NOMO-1 treated with dmso at 0.1 percent for 144 hours (cell line): ENCODE measurements around the gene PFKP.

Experiments used
- DNase-seq: peaks from one replicate; lab custom pipeline; 2025; ENCODE audit not compliant: unreplicated experiment; lab: John Stamatoyannopoulos, UW

PFKP gene

DNA sequence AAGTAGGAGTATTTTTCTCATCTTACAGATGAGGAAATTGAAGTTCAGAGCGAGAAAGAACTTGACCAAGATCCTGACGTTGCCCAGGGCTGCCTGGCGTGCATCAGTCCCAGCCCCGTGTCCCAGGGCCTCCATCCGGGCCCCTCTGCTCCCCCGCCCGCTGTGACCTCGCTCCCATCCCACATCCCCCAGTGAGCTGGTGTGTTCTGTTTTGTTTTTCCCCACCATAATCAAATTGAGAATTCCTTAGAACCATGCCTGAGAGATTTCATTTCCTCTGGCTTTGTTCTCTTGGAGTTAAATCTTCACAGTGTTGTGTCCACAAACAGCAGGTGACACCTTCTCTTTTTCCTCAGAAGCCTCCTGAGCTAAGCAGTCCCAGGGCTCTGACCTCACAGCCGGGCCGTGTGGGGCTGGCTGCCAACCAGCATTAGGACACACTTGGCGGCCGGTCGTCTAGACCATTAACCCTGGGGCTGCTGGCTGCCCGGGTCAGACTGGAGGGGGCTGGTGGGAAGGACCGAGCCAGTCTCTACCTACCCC is 44.3 kb downstream of the PFKP start:
- DNase-seq: no peak

DNA sequence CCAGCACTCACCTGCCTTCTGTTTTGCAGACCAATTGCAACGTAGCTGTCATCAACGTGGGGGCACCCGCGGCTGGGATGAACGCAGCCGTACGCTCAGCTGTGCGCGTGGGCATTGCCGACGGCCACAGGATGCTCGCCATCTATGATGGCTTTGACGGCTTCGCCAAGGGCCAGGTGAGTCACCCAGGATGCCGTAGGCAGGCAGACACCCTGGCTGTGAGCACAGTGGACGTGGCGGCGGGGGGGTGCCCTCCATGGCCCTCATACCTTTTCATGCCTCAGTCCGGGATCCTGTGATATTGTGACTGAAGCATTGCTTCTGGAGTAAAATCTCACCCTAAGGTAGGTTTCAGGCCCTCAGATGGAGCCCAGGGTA is 46.0 kb downstream of the PFKP start:
- no peak for DNase-seq

DNA sequence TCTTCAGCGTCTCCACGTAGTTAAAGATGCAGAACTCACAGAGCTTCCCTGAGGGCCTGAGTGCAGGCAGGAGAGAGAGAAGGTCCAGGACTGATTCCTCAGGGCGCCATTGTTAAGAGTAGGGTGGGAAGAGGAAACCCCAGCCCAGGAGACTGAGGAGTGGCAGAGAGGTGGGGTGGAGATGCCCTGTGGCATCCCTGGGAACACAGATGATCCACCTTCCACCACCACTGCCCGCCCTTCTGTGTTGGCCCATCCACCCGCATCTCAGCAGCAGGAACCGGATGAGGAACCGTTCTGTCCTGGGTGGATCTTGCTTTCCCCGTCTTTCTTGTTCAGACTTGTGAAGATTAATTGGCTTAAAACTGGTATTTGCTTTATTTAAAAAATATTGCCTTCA is 48.3 kb downstream of the PFKP start:
- no peak for DNase-seq

DNA sequence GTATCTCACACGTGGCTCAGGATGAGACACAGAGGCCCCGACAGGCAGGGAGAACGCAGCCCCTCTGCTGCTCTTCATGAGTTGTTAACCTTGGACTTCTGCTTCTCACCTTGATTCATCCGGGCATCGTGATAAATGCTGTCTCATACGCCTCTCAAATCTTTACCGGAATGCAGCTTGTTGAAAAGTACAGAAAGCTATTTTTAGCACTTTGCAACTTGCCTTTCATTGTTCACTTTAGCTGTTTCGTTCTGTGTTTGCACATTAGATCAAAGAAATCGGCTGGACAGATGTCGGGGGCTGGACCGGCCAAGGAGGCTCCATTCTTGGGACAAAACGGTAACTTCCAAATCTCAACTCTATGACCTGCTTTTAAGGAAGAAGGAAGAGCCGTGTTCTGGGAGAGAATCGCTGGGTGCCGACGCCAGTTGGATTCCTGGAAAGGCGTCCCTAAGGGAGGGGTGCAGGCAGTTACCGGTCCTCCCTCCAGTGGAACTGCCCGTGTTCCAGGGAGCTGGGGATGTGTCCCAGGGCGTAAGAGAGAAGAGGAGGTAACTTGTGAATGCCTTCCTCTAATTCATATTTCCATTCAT is 49.3 kb downstream of the PFKP start:
- no peak for DNase-seq

DNA sequence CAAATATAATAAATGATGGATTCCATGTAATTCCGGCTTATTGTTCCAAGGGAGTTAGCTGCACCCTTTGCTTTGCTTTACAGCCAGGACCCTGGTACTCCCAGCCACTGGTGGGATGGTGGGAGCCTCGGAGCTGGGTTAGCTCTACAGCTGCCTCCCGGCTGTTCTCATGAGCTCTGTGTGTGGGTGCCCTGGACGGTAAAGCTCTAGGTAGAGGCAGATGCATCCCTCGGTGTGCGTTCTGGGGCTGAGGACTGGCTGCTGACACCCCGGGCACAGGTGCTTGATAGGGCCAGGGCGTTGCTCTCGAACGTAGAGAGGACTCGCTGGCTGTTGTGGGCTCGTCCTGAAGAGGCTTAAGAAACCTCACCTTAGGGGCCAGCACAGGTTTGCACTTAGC is 50.1 kb downstream of the PFKP start:
- no peak for DNase-seq

DNA sequence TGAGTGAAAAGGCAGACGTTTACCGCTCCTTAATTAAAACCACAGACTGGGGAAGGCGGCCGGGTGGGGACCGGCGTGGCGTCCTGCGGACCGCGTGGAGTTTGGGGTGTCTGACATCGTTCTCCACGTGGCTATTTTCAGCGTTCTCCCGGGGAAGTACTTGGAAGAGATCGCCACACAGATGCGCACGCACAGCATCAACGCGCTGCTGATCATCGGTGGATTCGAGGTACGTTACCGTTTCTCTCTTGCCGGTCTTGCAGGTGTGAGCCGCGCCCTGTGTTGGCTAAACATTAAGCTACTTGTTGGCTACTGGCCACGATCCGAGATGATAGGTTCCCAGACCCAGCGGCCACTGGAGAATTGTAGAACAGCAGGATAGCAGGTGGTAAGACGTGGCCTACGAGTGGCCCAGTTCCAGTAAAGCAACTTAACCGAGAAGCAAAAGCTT is 51.3 kb downstream of the PFKP start:
- DNase-seq: no peak

DNA sequence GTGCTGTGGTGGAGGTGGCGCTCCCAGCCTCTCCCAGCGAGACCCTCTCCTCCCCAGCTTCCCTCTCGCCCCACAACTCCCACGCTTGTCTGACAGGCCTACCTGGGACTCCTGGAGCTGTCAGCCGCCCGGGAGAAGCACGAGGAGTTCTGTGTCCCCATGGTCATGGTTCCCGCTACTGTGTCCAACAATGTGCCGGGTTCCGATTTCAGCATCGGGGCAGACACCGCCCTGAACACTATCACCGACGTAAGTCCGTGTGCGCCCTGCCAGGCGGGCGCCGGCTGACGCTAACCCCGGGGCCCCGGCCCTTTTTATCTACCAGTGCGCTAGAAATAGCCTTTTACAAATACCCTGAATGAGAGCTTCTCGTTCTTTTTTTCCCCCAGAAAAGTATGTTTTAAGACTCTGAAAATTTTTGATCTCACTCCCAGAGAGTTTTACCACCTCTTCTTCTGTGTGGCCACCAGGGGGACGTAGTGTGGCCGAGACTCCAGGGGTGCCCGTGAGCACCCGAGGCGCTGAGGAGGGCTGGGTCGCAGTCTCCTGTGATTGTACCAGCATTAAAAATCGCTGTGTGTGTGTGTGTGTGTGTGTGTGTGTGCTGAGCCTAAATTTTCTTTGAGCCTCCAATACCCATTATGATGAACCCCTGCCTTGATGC is 52.6 kb downstream of the PFKP start:
- DNase-seq: no peak

DNA sequence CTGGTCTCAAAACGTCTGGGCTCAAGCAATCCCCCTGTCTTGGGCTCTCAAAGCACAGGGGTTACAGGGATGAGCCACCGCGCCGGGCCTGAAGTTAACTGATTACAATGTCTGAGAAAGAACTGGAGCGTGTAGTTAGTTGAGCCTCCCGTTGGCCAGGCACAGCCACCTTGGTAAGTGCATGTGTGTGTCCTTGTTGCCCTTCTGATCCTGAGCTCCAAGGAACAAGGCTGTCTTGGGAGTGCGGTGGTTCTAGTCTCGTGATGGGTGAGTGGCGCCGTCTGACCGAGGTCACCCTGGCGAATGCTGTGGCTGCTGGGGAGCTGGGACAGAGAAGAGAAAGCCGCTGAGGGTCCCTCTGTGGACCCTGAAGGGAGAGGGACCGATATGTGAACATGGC is 54.7 kb downstream of the PFKP start:
- DNase-seq: no peak

DNA sequence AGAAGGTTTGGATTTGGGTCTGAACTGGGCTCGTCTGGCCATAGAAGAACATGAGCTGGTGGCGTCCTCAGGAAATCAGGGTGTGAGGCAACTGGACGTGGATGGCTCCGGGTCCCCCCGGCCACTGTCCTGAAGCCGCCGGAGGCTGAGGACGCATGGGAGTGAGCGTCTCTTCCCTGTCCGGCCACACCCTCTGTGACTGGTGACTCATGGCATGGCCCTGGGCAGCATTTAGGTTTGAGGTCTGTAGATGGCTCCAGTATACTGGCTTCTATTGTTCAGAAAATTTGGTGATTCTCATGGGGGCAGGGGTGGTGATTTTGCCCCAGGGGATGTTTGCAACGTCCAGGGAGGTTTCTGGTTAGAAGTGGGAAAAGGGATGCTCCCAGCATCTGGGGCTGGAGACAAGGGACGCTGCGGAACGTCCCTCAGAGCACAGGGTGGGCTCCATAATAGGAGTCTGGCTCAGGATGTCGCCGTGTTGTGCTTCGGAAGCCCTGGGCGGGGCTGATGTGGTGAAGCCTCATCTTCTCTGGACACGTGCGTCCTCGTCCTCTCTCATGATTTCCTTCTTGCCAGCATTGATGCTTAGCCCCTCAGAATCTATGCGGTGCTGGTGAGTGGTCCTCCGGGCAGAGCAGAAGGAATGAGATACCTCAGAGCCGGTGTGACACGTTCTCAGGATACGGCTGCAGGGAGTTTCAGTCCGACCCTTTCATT is 55.3 kb downstream of the PFKP start:
- DNase-seq: no peak

DNA sequence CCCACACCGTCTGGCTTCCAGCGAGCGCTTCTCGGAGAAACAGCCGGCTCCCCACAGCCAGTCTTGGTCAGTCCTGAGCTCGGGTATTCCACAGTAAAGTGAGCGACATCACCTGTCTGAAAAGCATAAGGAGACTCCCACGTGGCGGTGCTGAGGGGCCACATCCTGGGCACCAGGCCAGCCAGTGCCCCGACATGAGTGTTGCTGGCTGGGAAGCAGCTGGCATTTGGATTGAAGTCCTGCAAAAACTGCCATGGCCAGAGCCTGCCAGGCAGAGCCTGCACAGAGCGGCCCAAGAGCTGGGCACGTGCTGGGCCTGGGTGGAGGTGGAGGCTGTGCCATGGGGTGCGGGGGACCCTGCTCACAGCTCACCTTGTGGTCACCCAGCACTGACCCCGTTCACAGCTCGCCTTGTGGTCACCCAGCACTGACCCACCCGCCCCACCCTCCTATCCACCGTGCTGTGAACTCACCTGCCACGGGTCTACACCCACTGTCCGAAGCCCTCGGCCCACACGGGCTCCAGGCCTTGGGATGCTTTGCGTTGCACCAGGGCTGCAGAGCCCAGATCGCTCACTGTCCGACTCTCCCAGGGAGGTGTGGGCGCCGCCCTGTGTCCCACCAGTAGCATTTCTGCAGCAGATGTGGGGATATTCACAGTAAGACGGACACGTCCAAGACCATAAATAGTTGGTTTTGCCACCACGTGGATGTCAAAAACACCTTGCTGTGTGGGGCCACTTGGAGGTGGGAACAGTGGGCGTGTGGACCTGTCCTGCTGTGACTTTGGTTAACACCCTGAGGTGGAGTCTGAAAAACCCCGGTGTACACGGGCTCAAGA is 56.4 kb downstream of the PFKP start:
- DNase-seq: no peak

DNA sequence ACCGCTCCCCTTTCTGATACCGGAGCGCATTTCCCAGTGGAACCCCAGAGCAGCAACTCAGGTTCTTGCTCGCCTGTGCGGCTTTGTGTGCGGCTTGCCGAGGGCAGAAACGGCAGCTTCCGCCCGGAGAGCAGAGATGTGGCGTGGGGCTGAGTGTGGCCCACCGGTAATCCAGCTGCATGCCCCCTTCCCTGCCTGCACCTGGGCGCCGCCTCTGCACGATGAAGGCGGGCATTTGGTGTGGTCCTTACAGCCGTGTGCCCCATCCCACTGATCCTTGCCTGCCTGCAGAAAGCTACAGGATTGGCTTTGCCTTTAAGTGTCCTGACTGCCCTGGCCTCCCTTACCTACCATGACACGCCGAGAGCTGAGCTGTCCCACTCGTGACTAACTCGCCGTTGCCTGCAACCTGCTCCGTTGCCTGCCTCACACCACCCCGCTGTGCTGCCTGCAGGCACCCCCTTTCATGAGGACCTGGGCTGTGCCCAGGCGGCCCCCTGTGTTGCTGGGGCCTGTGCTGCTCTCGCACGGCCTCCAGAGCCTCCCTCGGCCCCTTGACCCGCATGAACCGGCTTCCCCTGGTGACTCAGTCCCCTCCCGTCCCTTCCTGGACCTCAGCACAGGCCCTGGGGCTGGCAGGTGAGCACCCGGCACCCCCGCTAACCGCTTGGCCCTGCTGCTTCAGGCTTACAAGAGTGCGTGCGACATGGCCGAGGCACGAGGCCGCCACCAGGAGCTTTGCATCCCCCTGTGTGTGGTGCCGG is 57.2 kb downstream of the PFKP start:
- no peak for DNase-seq

DNA sequence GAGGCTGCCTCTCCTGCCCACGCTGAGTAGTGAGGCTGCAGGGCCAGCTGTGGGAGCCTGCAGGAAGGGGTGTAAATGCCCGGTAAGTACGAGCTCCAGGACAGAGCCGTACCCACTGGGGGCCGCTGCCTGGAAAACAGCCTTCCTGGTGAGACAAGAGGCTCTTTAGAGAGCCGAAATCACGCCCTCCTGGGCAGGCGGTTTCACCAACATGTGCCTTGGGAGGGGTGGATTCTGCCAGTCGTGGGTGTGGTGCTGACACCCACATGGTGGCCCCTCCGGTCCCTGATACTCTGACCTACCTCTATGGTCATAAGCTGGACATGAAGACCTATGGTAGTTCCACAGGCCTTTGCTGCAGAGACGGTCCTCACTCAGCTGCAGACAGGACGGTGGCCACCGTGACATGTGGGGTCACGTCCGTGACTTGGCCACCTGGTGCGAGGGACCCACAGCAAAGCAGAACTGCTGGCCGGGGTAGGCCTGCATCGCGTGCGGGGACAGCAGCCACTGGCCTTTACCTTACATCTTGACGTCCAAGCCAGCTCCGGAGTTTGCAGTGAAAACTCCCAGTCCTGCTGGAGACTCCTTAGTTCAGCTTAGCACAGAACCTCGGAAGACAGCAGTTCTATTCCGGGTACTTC is 58.3 kb downstream of the PFKP start:
- DNase-seq: no peak

DNA sequence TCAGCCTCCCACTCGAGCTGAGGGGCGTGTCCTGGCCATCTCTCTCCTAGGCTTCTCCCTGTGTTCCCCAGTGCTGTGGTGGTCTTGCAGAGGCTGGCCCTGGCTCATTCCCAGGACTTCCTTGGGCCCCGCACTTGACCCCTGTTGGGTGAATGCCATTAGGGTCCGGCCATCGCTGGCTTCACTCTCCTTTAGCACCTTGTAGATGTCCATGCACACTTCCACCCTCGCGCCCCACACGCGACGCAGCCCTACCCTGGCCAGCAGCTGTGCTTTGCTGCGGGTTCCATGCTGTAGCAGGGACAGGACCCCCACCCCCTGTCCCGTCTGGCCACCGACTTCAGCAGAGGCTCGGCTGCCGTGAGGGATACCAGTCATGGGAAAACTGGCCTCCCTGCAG is 58.9 kb downstream of the PFKP start:
- DNase-seq: no peak

DNA sequence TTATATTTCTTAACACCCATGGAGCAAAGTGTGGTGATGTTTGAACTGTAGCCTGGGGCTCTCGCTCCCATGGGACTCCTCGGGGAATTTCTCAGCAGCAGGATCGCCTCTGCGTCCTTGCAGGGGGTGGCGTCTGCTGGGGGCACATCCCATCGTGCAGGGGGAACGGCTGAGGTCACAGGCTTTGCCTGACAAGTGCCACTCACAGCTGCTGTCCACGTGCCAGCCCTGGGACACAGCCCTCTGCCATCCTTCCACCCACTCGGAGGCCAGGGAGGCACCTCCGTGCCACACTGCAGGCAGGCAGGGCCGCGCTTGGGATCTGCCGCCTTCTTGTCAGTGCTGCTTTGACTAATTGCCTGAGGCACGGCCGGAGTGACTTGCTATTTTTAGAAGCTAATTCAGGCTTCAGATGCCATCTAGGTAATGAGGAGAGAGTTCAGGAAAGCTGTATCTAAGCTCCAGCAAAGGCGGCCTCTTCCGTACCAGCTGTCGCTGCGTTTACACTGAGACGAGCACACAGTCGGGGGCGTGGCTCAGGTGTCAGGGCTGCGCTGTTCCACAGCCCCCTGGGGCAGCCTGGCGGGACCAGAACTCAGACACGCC is 59.5 kb downstream of the PFKP start:
- no peak for DNase-seq

DNA sequence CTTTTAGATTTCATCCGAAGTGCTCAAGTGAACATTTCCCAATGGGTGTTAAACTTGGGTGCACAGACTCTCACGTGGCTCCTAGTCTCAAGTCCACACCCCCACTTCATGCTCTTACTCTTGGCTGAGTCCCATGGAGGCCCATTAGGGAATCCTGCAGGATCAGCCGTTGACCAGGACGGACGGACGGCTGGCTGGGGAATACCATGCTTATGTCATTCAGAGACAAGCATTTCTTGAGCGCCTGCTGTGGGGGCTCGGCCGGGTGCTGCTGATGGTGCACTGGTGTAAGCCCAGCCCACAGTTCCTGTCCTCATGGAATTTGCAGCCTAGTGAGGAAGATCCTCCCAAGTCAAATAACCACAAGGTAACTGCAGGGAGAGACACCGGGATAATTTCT is 60.6 kb downstream of the PFKP start:
- DNase-seq: no peak

DNA sequence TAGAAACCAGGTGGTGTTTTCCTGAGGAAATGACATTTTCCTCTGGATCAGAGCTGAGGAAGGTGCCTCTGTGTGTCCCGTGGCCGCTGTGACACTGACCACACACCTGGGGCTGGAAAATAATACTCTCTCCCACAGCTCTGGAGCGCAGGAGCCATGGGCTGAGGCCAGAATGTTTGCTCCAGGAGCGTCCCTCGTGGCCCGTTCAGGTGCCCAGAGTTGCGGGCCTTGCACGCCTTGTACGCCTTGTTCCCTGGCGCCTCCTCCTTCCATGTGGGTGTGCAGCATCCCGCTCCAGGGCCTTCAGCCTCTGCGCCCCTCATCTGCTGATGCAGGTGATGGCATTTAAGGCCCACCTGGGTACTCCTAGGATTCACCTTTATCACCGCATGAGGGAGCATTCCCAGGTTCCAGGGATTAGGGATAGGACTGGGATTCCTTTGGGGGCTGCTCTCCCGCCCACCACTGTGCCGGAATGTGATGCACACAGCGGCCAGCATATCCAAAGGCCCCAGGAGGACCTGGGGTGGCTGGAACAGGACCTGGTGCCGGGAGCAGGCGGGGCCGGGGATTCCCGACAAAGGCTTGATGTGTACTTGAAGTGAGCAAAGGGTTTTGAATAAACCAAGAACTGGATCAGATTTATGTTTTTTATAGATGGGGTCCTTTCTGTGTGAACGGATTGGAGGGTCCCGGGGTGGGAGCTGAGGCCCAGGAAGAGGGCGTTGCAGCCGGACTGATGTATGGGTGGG is 61.2 kb downstream of the PFKP start:
- no peak for DNase-seq

DNA sequence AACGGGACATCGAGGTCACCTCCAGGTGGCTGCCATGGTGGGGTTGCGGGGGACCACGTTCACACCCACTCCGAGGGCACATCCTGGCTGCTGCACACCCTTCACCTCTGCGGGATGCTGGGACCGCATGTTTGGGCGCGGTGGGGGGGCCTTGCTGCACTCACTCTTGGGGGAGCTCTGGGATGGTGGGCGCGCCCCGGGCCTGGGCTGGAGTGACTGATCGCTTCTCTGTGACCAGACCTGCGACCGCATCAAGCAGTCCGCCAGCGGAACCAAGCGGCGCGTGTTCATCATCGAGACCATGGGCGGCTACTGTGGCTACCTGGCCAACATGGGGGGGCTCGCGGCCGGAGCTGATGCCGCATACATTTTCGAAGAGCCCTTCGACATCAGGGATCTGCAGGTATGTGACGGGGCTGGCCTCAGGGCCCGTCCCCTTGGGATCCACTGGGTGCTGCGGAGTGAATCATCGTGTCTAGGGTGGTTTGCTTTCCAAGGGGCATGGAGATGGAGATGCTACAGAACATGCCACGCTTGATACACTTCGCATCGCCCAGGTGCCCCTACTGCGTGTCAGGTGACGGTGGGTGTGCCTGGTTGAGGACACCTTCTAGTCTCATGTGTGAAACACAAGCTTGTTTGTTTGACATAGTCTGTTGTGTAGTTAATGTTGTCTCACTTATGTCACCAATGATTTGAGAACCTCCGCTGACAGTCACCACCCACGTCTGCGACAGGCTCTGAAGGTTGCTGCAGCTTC is 62.4 kb downstream of the PFKP start:
- DNase-seq: no peak

DNA sequence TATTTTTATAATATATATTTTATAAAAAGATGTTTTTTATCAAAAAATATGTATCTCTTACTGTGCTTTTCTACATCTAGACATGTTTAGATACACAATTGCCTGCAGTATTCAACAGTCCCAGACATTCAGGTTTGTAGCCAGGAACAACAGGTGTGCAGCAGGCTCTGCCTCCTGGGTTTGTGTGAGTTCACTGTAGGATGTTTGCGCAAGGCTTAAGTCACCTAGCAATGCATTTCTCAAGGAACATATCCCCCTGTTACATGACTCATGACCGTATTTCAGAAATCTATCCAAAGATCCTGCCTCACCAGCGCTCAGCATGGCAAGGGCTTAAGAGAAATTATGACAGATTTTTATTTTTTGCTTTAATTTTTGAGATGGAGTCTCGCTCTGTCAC is 63.8 kb downstream of the PFKP start:
- DNase-seq: no peak
